Neural progenitor cell (in vitro differentiated cells): ENCODE measurements around the gene IFI27L1. TPM values are rescaled to one million over a fixed set of nuclear protein-coding genes. Genes with fewer than 3 reads are reported as not detected.

Source experiments
- DNase-seq: peaks from one replicate; pipeline ENCODE4 v3.0.0-alpha.2; 2016; ENCODE audit warnings: low spot score
- H2AFZ ChIP-seq: fragments of 200-600 bp; sonication (generic); replicated peaks from 2 replicates; pipeline ENCODE4 v1.6.1; 2016; ENCODE audit warnings: antibody characterized with exemption
- H3F3A ChIP-seq: fragments of 200-600 bp; sonication (generic); 2 replicates; pipeline ENCODE4 v1.6.1; 2016; ENCODE audit warnings: antibody characterized with exemption, low read depth
- H3K27ac ChIP-seq: fragments of 200-600 bp; sonication (generic); 2 replicates; pipeline ENCODE4 v1.5.1; 2016; ENCODE audit warnings: mild to moderate bottlenecking
- H3K27me3 ChIP-seq: fragments of 200-600 bp; sonication (generic); 2 replicates; pipeline ENCODE4 v1.6.1; 2016; ENCODE audit warnings: mild to moderate bottlenecking, moderate library complexity
- H3K36me3 ChIP-seq: fragments of 200-600 bp; sonication (generic); 2 replicates; pipeline ENCODE4 v1.5.1; 2016
- H3K4me1 ChIP-seq: fragments of 200-600 bp; sonication (generic); 2 replicates; pipeline ENCODE4 v1.6.1; 2016; ENCODE audit warnings: mixed run types
- H3K4me2 ChIP-seq: fragments of 200-600 bp; sonication (generic); 2 replicates; pipeline ENCODE4 v1.6.1; 2016
- H3K4me3 ChIP-seq: fragments of 200-600 bp; sonication (generic); 2 replicates; pipeline ENCODE4 v1.5.1; 2016
- H3K79me2 ChIP-seq: fragments of 200-600 bp; sonication (generic); 2 replicates; pipeline ENCODE4 v1.6.1; 2016; ENCODE audit warnings: low read depth
- H3K9ac ChIP-seq: fragments of 200-600 bp; sonication (generic); 2 replicates; pipeline ENCODE4 v1.6.1; 2016
- H3K9me3 ChIP-seq: fragments of 200-600 bp; sonication (generic); 2 replicates; pipeline ENCODE4 v1.5.1; 2016; ENCODE audit warnings: low read depth
- H4K20me1 ChIP-seq: fragments of 200-600 bp; sonication (generic); 2 replicates; pipeline ENCODE4 v1.6.1; 2016; ENCODE audit warnings: low read depth
- H3K27ac Mint-ChIP-seq: 3 replicates; pipeline ENCODE4 v1.8.0; 2021; ENCODE audit warnings: mixed read lengths
- H3K27me3 Mint-ChIP-seq: 2 replicates; pipeline ENCODE4 v1.8.0; 2022; ENCODE audit warnings: low read depth, mild to moderate bottlenecking, inconsistent platforms, moderate library complexity, mixed read lengths; ENCODE audit not compliant: insufficient read depth
- H3K36me3 Mint-ChIP-seq: 3 replicates; pipeline ENCODE4 v1.8.0; 2021; ENCODE audit warnings: mixed read lengths
- H3K4me1 Mint-ChIP-seq: 3 replicates; pipeline ENCODE4 v1.8.0; 2021; ENCODE audit warnings: mixed read lengths
- H3K4me3 Mint-ChIP-seq: 3 replicates; pipeline ENCODE4 v1.8.0; 2021; ENCODE audit warnings: mild to moderate bottlenecking, moderate library complexity, mixed read lengths
- H3K9me3 Mint-ChIP-seq: 3 replicates; pipeline ENCODE4 v1.8.0; 2020; ENCODE audit warnings: mixed read lengths
- EZH2 ChIP-seq: fragments of 200-600 bp; sonication (generic); IDR thresholded peaks from 2 replicates; pipeline ENCODE4 v1.6.1; 2017; ENCODE audit warnings: antibody characterized with exemption, mild to moderate bottlenecking, moderate library complexity
- EZH2phosphoT487 ChIP-seq: fragments of 200-600 bp; sonication (generic); IDR thresholded peaks from 2 replicates; pipeline ENCODE4 v1.6.1; 2017; ENCODE audit warnings: antibody characterized with exemption
- total RNA-seq: library from RNA; depleted of rRNA; stranded (reverse); fragments of >200 nt; gene quantifications from 2 replicates; pipeline ENCODE4 v1.2.3, GENCODE V29; 2015; ENCODE audit warnings: low replicate concordance
- TF ChIP-seq, protein P1 (sequence below): fragments of 200-600 bp; sonication (generic); IDR thresholded peaks from 2 replicates; pipeline ENCODE4 v1.5.1; 2017; ENCODE audit warnings: antibody characterized with exemption, mild to moderate bottlenecking

IFI27L1 gene
- total RNA-seq, 1 donor from 2014 or later, result 10.8 TPM

DNA sequence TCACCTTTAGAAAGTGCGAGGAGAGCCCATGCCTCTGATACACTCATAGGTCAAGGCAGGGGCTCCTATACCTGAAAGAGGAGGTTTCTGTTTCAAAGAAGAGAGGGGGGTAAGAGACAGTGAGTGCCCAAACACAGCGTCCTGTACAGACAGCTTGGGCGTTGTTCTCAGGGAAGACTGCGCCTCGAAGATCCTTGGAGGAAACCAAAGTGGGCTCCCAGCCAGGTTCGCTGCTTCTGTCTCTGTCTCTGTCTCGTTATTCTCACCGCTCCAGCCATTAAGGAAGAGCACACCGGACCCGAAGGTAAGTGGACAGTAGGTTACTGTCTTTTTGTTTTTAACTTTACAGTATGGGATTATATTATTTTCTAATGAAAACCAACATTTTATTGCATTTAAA is 23.6 kb downstream of the IFI27L1 start:
- Histone ChIP-seq H3K4me3 (no peak overlapping the region), H3K36me3 (no peaks in the 10 kb centered on the region), H3K27ac (no peak overlapping the region), H3K79me2 (no peaks in the 10 kb centered on the region), H2AFZ (no peak overlapping the region), H3K4me2 (no peak overlapping the region), H3F3A (no peaks in the 10 kb centered on the region), H4K20me1 (no peaks in the 10 kb centered on the region), H3K9me3 (no peaks in the 10 kb centered on the region), H3K4me1 (peaks cover 5% of the 10 kb centered on the region), H3K9ac (no peak overlapping the region), H3K27me3 (no peaks in the 10 kb centered on the region)
- no peaks in the 10 kb centered on the region for H3K9me3 Mint-ChIP-seq
- DNase-seq, result no peak
- no peak for TF ChIP-seq EZH2
- TF ChIP-seq, protein P1, sequence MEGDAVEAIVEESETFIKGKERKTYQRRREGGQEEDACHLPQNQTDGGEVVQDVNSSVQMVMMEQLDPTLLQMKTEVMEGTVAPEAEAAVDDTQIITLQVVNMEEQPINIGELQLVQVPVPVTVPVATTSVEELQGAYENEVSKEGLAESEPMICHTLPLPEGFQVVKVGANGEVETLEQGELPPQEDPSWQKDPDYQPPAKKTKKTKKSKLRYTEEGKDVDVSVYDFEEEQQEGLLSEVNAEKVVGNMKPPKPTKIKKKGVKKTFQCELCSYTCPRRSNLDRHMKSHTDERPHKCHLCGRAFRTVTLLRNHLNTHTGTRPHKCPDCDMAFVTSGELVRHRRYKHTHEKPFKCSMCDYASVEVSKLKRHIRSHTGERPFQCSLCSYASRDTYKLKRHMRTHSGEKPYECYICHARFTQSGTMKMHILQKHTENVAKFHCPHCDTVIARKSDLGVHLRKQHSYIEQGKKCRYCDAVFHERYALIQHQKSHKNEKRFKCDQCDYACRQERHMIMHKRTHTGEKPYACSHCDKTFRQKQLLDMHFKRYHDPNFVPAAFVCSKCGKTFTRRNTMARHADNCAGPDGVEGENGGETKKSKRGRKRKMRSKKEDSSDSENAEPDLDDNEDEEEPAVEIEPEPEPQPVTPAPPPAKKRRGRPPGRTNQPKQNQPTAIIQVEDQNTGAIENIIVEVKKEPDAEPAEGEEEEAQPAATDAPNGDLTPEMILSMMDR, result no peak
- no peak for TF ChIP-seq EZH2phosphoT487
- H3K36me3 Mint-ChIP-seq, result peaks cover 10% of the 10 kb centered on the region
- H3K27ac Mint-ChIP-seq, result no peak overlapping the region
- H3K4me1 Mint-ChIP-seq, result peaks cover 8% of the 10 kb centered on the region
- no peak overlapping the region for H3K4me3 Mint-ChIP-seq
- peaks cover 5% of the 10 kb centered on the region for H3K27me3 Mint-ChIP-seq

DNA sequence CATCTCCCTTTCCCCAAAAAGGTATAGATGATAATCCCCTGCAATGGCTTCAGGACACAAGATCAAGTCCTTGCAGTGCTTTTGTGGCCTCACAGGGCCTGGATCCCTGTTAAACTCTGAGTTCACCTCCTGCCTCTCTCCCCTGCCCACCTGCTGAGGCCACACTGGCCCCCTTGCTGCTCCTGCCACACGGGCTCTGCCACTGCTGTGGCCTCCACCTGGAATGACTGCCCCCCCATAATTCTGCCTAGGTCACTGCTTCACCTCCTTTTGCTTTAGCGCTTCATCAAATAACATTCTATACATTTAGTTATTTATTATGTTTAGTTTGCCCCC is 28.8 kb downstream of the IFI27L1 start:
- Histone ChIP-seq H3K9ac (no peak overlapping the region), H2AFZ (no peak overlapping the region), H3K27ac (no peak overlapping the region), H4K20me1 (no peaks in the 10 kb centered on the region), H3K27me3 (no peaks in the 10 kb centered on the region), H3K4me3 (no peak overlapping the region), H3K4me1 (peaks cover 14% of the 10 kb centered on the region), H3K79me2 (no peaks in the 10 kb centered on the region), H3K36me3 (no peaks in the 10 kb centered on the region), H3K4me2 (no peak overlapping the region), H3K9me3 (no peaks in the 10 kb centered on the region), H3F3A (no peaks in the 10 kb centered on the region)
- no peak overlapping the region for H3K27ac Mint-ChIP-seq
- TF ChIP-seq EZH2 (no peak), EZH2phosphoT487 (no peak)
- TF ChIP-seq, protein P1, result no peak
- no peak overlapping the region for H3K4me3 Mint-ChIP-seq
- H3K9me3 Mint-ChIP-seq, result no peaks in the 10 kb centered on the region
- peaks cover 16% of the 10 kb centered on the region for H3K4me1 Mint-ChIP-seq
- DNase-seq, result no peak
- H3K27me3 Mint-ChIP-seq, result peaks cover 6% of the 10 kb centered on the region
- peaks cover 6% of the 10 kb centered on the region for H3K36me3 Mint-ChIP-seq

DNA sequence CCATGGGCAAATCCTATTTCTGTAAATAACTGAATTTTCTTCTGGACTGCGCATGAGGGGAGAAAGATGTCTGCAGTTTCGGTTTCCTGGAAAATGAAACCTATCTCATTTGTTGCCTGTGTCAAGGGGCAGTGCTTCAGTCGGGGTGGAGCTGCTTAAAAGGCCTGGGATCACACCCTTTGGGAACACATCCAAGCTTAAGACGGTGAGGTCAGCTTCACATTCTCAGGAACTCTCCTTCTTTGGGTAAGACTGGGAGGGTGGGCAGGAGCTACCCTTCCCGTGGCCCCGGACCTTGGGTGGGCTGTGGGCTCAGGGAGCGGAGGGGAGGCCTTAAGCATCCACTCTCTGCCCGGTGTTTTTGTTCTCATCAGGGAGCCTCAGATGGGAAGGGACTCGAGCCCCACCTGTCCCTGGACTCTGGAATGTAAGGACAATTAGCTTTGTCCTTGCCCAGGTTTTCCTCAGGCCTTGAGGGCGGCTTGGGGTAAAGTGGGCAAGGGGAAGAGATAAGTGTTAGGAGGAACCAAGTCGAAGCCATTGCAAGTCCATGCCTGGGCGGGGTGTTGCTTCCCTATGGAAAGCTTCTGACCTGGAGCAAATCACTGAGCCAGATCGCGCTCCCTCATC is 29.6 kb downstream of the IFI27L1 start, which contains the start of gene IFI27:
Gene IFI27, plus strand, starts transcription at position 185 of the 630 bp plus-strand sequence.
- Mint-ChIP-seq H3K9me3 (no peaks in the 10 kb centered on the region), H3K36me3 (peaks cover 3% of the 10 kb centered on the region), H3K27ac (no peak within 1 kb of the TSS), H3K4me1 (peaks cover 23% of the 10 kb centered on the region), H3K27me3 (peaks cover 6% of the 10 kb centered on the region), H3K4me3 (no peak within 1 kb of the TSS)
- Histone ChIP-seq H3F3A (no peaks in the 10 kb centered on the region), H3K27me3 (no peaks in the 10 kb centered on the region), H2AFZ (no peak within 1 kb of the TSS), H3K36me3 (no peaks in the 10 kb centered on the region), H3K9me3 (no peaks in the 10 kb centered on the region), H3K27ac (no peak within 1 kb of the TSS), H3K4me1 (peaks cover 12% of the 10 kb centered on the region), H3K9ac (no peak within 1 kb of the TSS), H3K4me2 (no peak within 1 kb of the TSS), H3K4me3 (no peak within 1 kb of the TSS), H3K79me2 (no peaks in the 10 kb centered on the region), H4K20me1 (no peaks in the 10 kb centered on the region)
- no peak for DNase-seq
- TF ChIP-seq, protein P1, result no peak
- no peak for TF ChIP-seq EZH2
- TF ChIP-seq EZH2phosphoT487, result no peak
